ENCODE data around the gene NLN.
"Not testable (repeated sequence)": the region's sequence is repeated elsewhere in the genome, so short reads cannot be mapped to it uniquely, and the experiment has no call there.

The NLN gene

GRCh38 chr5:65734196-65734775 is 12.3 kb downstream of the NLN start:
- not testable (repeated sequence) for DNase-seq

GRCh38 chr5:65734921-65735320 is 12.9 kb downstream of the NLN start:
- DNase-seq = peak; percentile 2

- DNase-seq = no peak
Measured at GRCh38 chr5:65736011-65736410, 14.0 kb downstream of the NLN start.

GRCh38 chr5:65737842-65738241 is 15.8 kb downstream of the NLN start:
- no peak for DNase-seq

- no peak for DNase-seq
Measured at GRCh38 chr5:65738305-65738704, 16.3 kb downstream of the NLN start.

- DNase-seq = no peak
Measured at GRCh38 chr5:65739162-65739561, 17.2 kb downstream of the NLN start.

- DNase-seq = peak; percentile 36
Measured at GRCh38 chr5:65742565-65743231, 20.7 kb downstream of the NLN start.

GRCh38 chr5:65749221-65749844 is 27.3 kb downstream of the NLN start:
- DNase-seq = no peak

GRCh38 chr5:65749956-65750355 is 28.0 kb downstream of the NLN start:
- no peak for DNase-seq

- no peak for DNase-seq
Measured at GRCh38 chr5:65750938-65751337, 28.9 kb downstream of the NLN start.

GRCh38 chr5:65753189-65753588 is 31.2 kb downstream of the NLN start:
- DNase-seq = no peak

- no peak for DNase-seq
Measured at GRCh38 chr5:65758546-65759144, 36.6 kb downstream of the NLN start.

- DNase-seq = peak; percentile 75
Measured at GRCh38 chr5:65760504-65761275, 38.7 kb downstream of the NLN start.

GRCh38 chr5:65762234-65762633 is 40.2 kb downstream of the NLN start:
- no peak for DNase-seq

- no peak for DNase-seq
Measured at GRCh38 chr5:65765582-65765981, 43.6 kb downstream of the NLN start.

- DNase-seq = no peak
Measured at GRCh38 chr5:65766175-65766574, 44.2 kb downstream of the NLN start.

GRCh38 chr5:65766781-65767180 is 44.8 kb downstream of the NLN start:
- DNase-seq = no peak

- DNase-seq = no peak
Measured at GRCh38 chr5:65767565-65767964, 45.6 kb downstream of the NLN start.

GRCh38 chr5:65768723-65769346 is 46.8 kb downstream of the NLN start:
- DNase-seq = no peak

- DNase-seq = no peak
Measured at GRCh38 chr5:65769539-65769938, 47.5 kb downstream of the NLN start.

GRCh38 chr5:65771266-65771665 is 49.3 kb downstream of the NLN start:
- DNase-seq = no peak

- DNase-seq = not testable (repeated sequence)
Measured at GRCh38 chr5:65772963-65773362, 51.0 kb downstream of the NLN start.

- peak; percentile 9 for DNase-seq
Measured at GRCh38 chr5:65774346-65774745, 52.3 kb downstream of the NLN start.
